HepG2 (cell line): Measurements from ENCODE around the gene DNMT3A. TPM values are rescaled to one million over a fixed set of nuclear protein-coding genes. Genes with fewer than 3 reads are reported as not detected.

Experiments
- ATAC-seq: fragments of 200-7000 bp; cut with Tn5 transposase; 3 replicates; pipeline ENCODE4 v1.9.1; 2020; ENCODE audit warnings: mild to moderate bottlenecking, moderate library complexity
- BruUV-seq: library from RNA; stranded (reverse); fragments of 400-500 nt; replicated peaks from 2 replicates; lab custom pipeline; 2021; lab: Mats Ljungman, UMichigan
- CTCF ChIA-PET: fragments of 300-600 bp; formaldehyde crosslinking; extraction: SDS; loops from one replicate; lab custom pipeline; 2021; ENCODE audit warnings: low total read pairs, inconsistent platforms, low intra/inter-chr PET ratio; lab: Yijun Ruan, JAX
- POLR2A ChIA-PET: fragments of 350-600 bp; sonication (Branson Sonifier 250); formaldehyde crosslinking; loops from one replicate; lab custom pipeline; 2020; ENCODE audit warnings: antibody characterized with exemption, inconsistent platforms; lab: Yijun Ruan, JAX
- DNase-seq: peaks from one replicate; pipeline ENCODE4 v3.0.0-alpha.2; 2015; ENCODE audit warnings: low spot score
- FAIRE-seq: peaks from 3 replicates; lab custom pipeline; 2011; peaks lifted over from hg19 to GRCh38; lab: Jason Lieb, UNC
- H2AFZ ChIP-seq: one replicate; pipeline ENCODE4 v1.6.1; 2011; ENCODE audit warnings: low read length, inconsistent platforms
- H3K27ac ChIP-seq: fragments of 300-600 bp; 3 replicates; pipeline ENCODE4 v1.8.0; 2011; ENCODE audit warnings: mixed run types, mild to moderate bottlenecking, mixed read lengths, low read length, inconsistent platforms; ENCODE audit not compliant: insufficient read depth; ENCODE audit errors: extremely low read length
- H3K27me3 ChIP-seq, 2 experiments: fragments of 200-600 bp in 1 of 2; 2 replicates in 1 of 2; 3 replicates in 1 of 2; pipeline versions ENCODE4 v1.6.0 to v1.8.0; 2011; ENCODE audit warnings: low read length in 2 of 2, mild to moderate bottlenecking in 2 of 2, moderate library complexity in 2 of 2, inconsistent platforms in 1 of 2; ENCODE audit not compliant: insufficient read depth in 2 of 2, control insufficient read depth in 1 of 2
- H3K36me3 ChIP-seq, 2 experiments: fragments of 200-600 bp in 1 of 2; replicated peaks in 1 of 2; 2 replicates in 1 of 2; 3 replicates in 1 of 2; pipeline versions ENCODE4 v1.5.1 to v1.8.0; 2011; ENCODE audit warnings: low read length in 2 of 2, inconsistent platforms in 1 of 2; ENCODE audit not compliant: insufficient read depth in 2 of 2, control insufficient read depth in 1 of 2
- H3K4me1 ChIP-seq: 2 replicates; pipeline ENCODE4 v1.5.1; 2012; ENCODE audit warnings: low read length, inconsistent platforms; ENCODE audit not compliant: insufficient read depth
- H3K4me2 ChIP-seq: 2 replicates; pipeline ENCODE4 v1.6.0; 2011; ENCODE audit warnings: low read depth, low read length, inconsistent platforms
- H3K4me3 ChIP-seq, 3 experiments: fragments of 200-600 bp in 1 of 3; sonication (generic), shearing (Covaris generic) in 1 of 3; replicated peaks in 1 of 3; 2 replicates each; pipeline ENCODE4 v1.5.1; 2011 to 2016; ENCODE audit warnings: low read length in 3 of 3, inconsistent platforms in 2 of 3, low read depth in 2 of 3, mild to moderate bottlenecking in 2 of 3, control low read depth in 1 of 3, mixed read lengths in 1 of 3; ENCODE audit not compliant: insufficient read depth in 1 of 3
- H3K79me2 ChIP-seq: one replicate; pipeline ENCODE4 v1.6.1; 2011; ENCODE audit warnings: low read length, inconsistent platforms; ENCODE audit not compliant: insufficient read depth
- H3K9ac ChIP-seq: 2 replicates; pipeline ENCODE4 v1.6.0; 2011; ENCODE audit warnings: mild to moderate bottlenecking, low read depth, low read length, inconsistent platforms; ENCODE audit not compliant: insufficient read depth
- H3K9me3 ChIP-seq: 2 replicates; pipeline ENCODE4 v1.5.1; 2012; ENCODE audit warnings: mild to moderate bottlenecking, low read length
- H4K20me1 ChIP-seq: 2 replicates; pipeline ENCODE4 v1.6.0; 2011; ENCODE audit warnings: inconsistent platforms, mild to moderate bottlenecking, low read length, moderate library complexity; ENCODE audit not compliant: insufficient read depth
- ARNT2 ChIP-seq: sonication (generic); formaldehyde crosslinking; IDR thresholded peaks from 2 replicates; pipeline ENCODE4 v1.8.0; 2022; ENCODE audit warnings: mild to moderate bottlenecking, low read depth, missing genetic modification reagents, moderate library complexity
- CCDC6 ChIP-seq: sonication (generic); formaldehyde crosslinking; IDR thresholded peaks from 2 replicates; pipeline ENCODE4 v1.8.1; 2022; ENCODE audit warnings: mild to moderate bottlenecking, missing genetic modification reagents, moderate library complexity
- CHD2 ChIP-seq: IDR thresholded peaks from 2 replicates; pipeline ENCODE4 v1.6.1; 2011; ENCODE audit warnings: low read depth, low read length, improper control_type of control experiment
- GFI1 ChIP-seq: sonication (generic); formaldehyde crosslinking; IDR thresholded peaks from 2 replicates; pipeline ENCODE4 v1.5.0; 2020; ENCODE audit warnings: missing genetic modification reagents, mild to moderate bottlenecking, borderline replicate concordance
- MED8 ChIP-seq: sonication (generic); formaldehyde crosslinking; IDR thresholded peaks from 2 replicates; pipeline ENCODE4 v1.8.1; 2023; ENCODE audit warnings: mild to moderate bottlenecking, missing genetic modification reagents; ENCODE audit not compliant: insufficient replicate concordance
- MXD3 ChIP-seq: IDR thresholded peaks from 2 replicates; pipeline ENCODE4 v1.6.1; 2016; ENCODE audit warnings: mild to moderate bottlenecking, missing biosample characterization, missing genetic modification reagents
- NFYC ChIP-seq: IDR thresholded peaks from 2 replicates; pipeline ENCODE4 v1.6.1; 2016; ENCODE audit warnings: missing genetic modification reagents, missing compliant biosample characterization
- RAD21 ChIP-seq: fragments of 450-650 bp; formaldehyde crosslinking; IDR thresholded peaks from 2 replicates; pipeline ENCODE4 v1.5.0; 2020; ENCODE audit warnings: mild to moderate bottlenecking
- REPIN1 ChIP-seq: sonication (generic); formaldehyde crosslinking; IDR thresholded peaks from 2 replicates; pipeline ENCODE4 v1.8.0; 2022; ENCODE audit warnings: missing genetic modification reagents, low read depth, mild to moderate bottlenecking, borderline replicate concordance
- SP2 ChIP-seq: sonication (generic); formaldehyde crosslinking; IDR thresholded peaks from 2 replicates; pipeline ENCODE4 v1.5.1; 2020; ENCODE audit warnings: mild to moderate bottlenecking, missing genetic modification reagents
- STAT6 ChIP-seq: sonication (generic); formaldehyde crosslinking; IDR thresholded peaks from 2 replicates; pipeline ENCODE4 v1.4.0; 2020; ENCODE audit warnings: missing genetic modification reagents, mild to moderate bottlenecking, borderline replicate concordance
- SYNCRIP ChIP-seq: fragments of 200-400 bp; formaldehyde crosslinking; IDR thresholded peaks from 2 replicates; pipeline ENCODE4 v1.6.1; 2018; ENCODE audit warnings: mild to moderate bottlenecking, low read depth, low read length; ENCODE audit not compliant: insufficient read depth
- ZBTB7B ChIP-seq: sonication (generic); formaldehyde crosslinking; IDR thresholded peaks from 2 replicates; pipeline ENCODE4 v1.4.0; 2020; ENCODE audit warnings: missing genetic modification reagents
- ZMYM3 ChIP-seq: sonication (generic); formaldehyde crosslinking; IDR thresholded peaks from 2 replicates; pipeline ENCODE4 v1.5.1; 2020; ENCODE audit warnings: mild to moderate bottlenecking, missing genetic modification reagents
- ZNF326 ChIP-seq: sonication (generic); formaldehyde crosslinking; IDR thresholded peaks from 2 replicates; pipeline ENCODE4 v1.4.0; 2020; ENCODE audit warnings: missing genetic modification reagents, borderline replicate concordance
- ZNF446 ChIP-seq: sonication (generic); formaldehyde crosslinking; IDR thresholded peaks from 2 replicates; pipeline ENCODE4 v1.5.0; 2020; ENCODE audit warnings: mild to moderate bottlenecking, missing genetic modification reagents
- ZNF556 ChIP-seq: sonication (generic); formaldehyde crosslinking; IDR thresholded peaks from 2 replicates; pipeline ENCODE4 v1.4.0; 2020; ENCODE audit warnings: mild to moderate bottlenecking, missing genetic modification reagents, borderline replicate concordance
- WGBS: methylation state at CpG from one replicate; pipeline ENCODE4 v1.1.6; 2017; ENCODE audit warnings: low lambda C conversion rate; 5-methylcytosine and 5-hydroxymethylcytosine counted together
- in situ Hi-C: cut with HindIII; loops from 2 replicates; pipeline ENCODE4 v1.10.0; 2017; ENCODE audit warnings: low pct_unique_long_range_greater_than_20kb; ENCODE audit not compliant: extremely low pct_ligation_motif_present
- intact Hi-C: fragments of 100-400 bp; cut with micrococcal nuclease; formaldehyde crosslinking; loops from one replicate; pipeline ENCODE4 v1.10.0; 2022; ENCODE audit not compliant: unreplicated experiment
- polyA plus RNA-seq, 8 experiments: library from polyadenylated mRNA; depleted of rRNA in 3 of 8; stranded (reverse) in 7 of 8; unstranded in 1 of 8; fragments of >200 nt; fragmentation: Illumina TruSeq in 4 of 8; extraction: Trizol in 4 of 8; gene quantifications; 2 replicates each; pipeline versions ENCODE4 v1.2.1 to v1.2.3, GENCODE V29; 2011 to 2016; ENCODE audit warnings: low read depth in 4 of 8, missing spikeins in 1 of 8, mixed read lengths in 1 of 8; ENCODE audit not compliant: insufficient read depth in 1 of 8
- total RNA-seq, 5 experiments: library from RNA; depleted of rRNA; stranded (reverse); fragments of >200 nt; fragmentation: Illumina TruSeq; extraction: Trizol; gene quantifications; 2 replicates each; pipeline ENCODE4 v1.2.3, GENCODE V29; 2016; ENCODE audit warnings: low read depth in 1 of 5

DNMT3A gene
- total and polyA plus RNA-seq, 2 of the 13 experiments (the other 11 are each of a cell fraction or from before 2014, with no cell fraction given) = 14.7 to 29.1 TPM

- no peak for TF ChIP-seq ARNT2 (CRISPR knock-in tag)
- no peak for TF ChIP-seq ZNF326
Observed at GRCh38 chr2:25301453-25302352, 40.0 kb downstream of the DNMT3A start (continued).

GRCh38 chr2:25300001-25300400 is 41.7 kb downstream of the DNMT3A start:
- ChIA-PET POLR2A (no interaction called here), CTCF (no interaction called here)
- DNase-seq (no peak), ATAC-seq (no peak), FAIRE-seq (no peak)
- H4K20me1 ChIP-seq = no peaks in the 10 kb centered on the region
- no peak overlapping the region for H3K9ac ChIP-seq
- no peaks in the 10 kb centered on the region for H3K27me3 ChIP-seq
- intact Hi-C loops (no loop called here), in situ Hi-C loops (no loop called here)
- no peaks in the 10 kb centered on the region for H3K9me3 ChIP-seq
- no TSS peak for BruUV-seq
- H3K27ac ChIP-seq = no peak overlapping the region
- TF ChIP-seq ZNF446 (CRISPR knock-in tag) = no peak
- TF ChIP-seq RAD21 (CRISPR knock-in tag) = no peak
- no peak for TF ChIP-seq CCDC6 (CRISPR knock-in tag)
- no peak for TF ChIP-seq MXD3
- no peak for TF ChIP-seq CHD2
- TF ChIP-seq ZMYM3 = no peak
- no peak for TF ChIP-seq STAT6 (CRISPR knock-in tag)
- no peak for TF ChIP-seq MED8
- no peak for TF ChIP-seq REPIN1 (CRISPR knock-in tag)
- no peak for TF ChIP-seq ZBTB7B (CRISPR knock-in tag)
- TF ChIP-seq NFYC (CRISPR knock-in tag) = no peak
- no peak for TF ChIP-seq GFI1 (CRISPR knock-in tag)
- no peak for TF ChIP-seq ZNF556 (CRISPR knock-in tag)
- TF ChIP-seq SYNCRIP = no peak
- no peak for TF ChIP-seq SP2 (CRISPR knock-in tag)
- H3K4me1 ChIP-seq = 0 out of 2 replicates have a peak, but pooled peaks cover 2% of the 10 kb centered on the region
- no peaks in the 10 kb centered on the region for H3K36me3 ChIP-seq
- no peak overlapping the region for H3K4me2 ChIP-seq
- H2AFZ ChIP-seq = no peak overlapping the region
- WGBS = 87% methylated on average over 12 of the region's 12 CpGs
- H3K79me2 ChIP-seq = no peaks in the 10 kb centered on the region
- H3K4me3 ChIP-seq = no peak overlapping the region
